GM12878 (cell line): ENCODE data around the gene KCNQ1. TPM values are rescaled to one million over a fixed set of nuclear protein-coding genes. Genes with fewer than 3 reads are reported as not detected.

Source experiments
- CREM ChIP-seq: IDR thresholded peaks from 2 replicates; pipeline ENCODE4 v1.6.1; 2014; ENCODE audit warnings: antibody characterized with exemption, low read depth
- EP300 ChIP-seq, 2 experiments: fragments of 150-350 bp in 1 of 2; IDR thresholded peaks; 2 replicates each; pipeline ENCODE4 v1.6.1; 2011 to 2012; ENCODE audit warnings: low read depth in 2 of 2, low read length in 2 of 2, borderline replicate concordance in 1 of 2, improper control_type of control experiment in 1 of 2, inconsistent platforms in 1 of 2; ENCODE audit not compliant: control insufficient read depth in 1 of 2
- IRF4 ChIP-seq: IDR thresholded peaks from 2 replicates; pipeline ENCODE4 v1.6.1; 2011; ENCODE audit warnings: low read depth, low read length
- RB1 ChIP-seq: fragments of 450-650 bp; formaldehyde crosslinking; IDR thresholded peaks from 2 replicates; pipeline ENCODE4 v1.6.1; 2017; ENCODE audit warnings: mild to moderate bottlenecking, borderline replicate concordance
- SRF ChIP-seq, 2 experiments: IDR thresholded peaks; 2 replicates each; pipeline ENCODE4 v1.6.1; 2011; ENCODE audit warnings: low read depth in 2 of 2, low read length in 2 of 2, mild to moderate bottlenecking in 1 of 2, moderate library complexity in 1 of 2
- TCF7 ChIP-seq: IDR thresholded peaks from 2 replicates; pipeline ENCODE4 v1.6.1; 2014; ENCODE audit warnings: antibody characterized with exemption, borderline replicate concordance
- polyA plus RNA-seq, 11 experiments: library from polyadenylated mRNA; depleted of rRNA in 4 of 11; unstranded in 6 of 11; stranded (reverse) in 5 of 11; fragments of >200 nt; fragmentation: Nextera tagmentation in 4 of 11; fragmentation: Illumina TruSeq in 1 of 11; extraction: Ambion mirVana in 4 of 11; extraction: Trizol in 1 of 11; gene quantifications; 1 replicate in 1 of 11; 2 replicates in 10 of 11; pipeline versions ENCODE4 v1.2.1 to v1.2.3, GENCODE V29; 2011 to 2016; ENCODE audit warnings: inconsistent platforms in 2 of 11, missing spikeins in 2 of 11, low read depth in 1 of 11
- total RNA-seq, 4 experiments: library from RNA; depleted of rRNA in 3 of 4; stranded (reverse); fragments of >200 nt in 3 of 4; fragmentation: Illumina TruSeq in 1 of 4; extraction: Trizol in 1 of 4; gene quantifications; 2 replicates each; pipeline versions ENCODE4 v1.2.1 to v1.2.3, GENCODE V29; 2013 to 2021
- TF ChIP-seq, protein P1 (sequence below): fragments of 450-650 bp; IDR thresholded peaks from 2 replicates; pipeline ENCODE4 v1.6.1; 2018; ENCODE audit warnings: borderline replicate concordance, mild to moderate bottlenecking; ENCODE audit not compliant: partially characterized antibody
- TF ChIP-seq, protein P2 (sequence below): fragments of 150-350 bp; IDR thresholded peaks from 2 replicates; pipeline ENCODE4 v1.6.1; 2014; ENCODE audit warnings: mild to moderate bottlenecking, low read depth, low read length
- TF ChIP-seq, protein P3 (sequence below): IDR thresholded peaks from 2 replicates; pipeline ENCODE4 v1.6.1; 2011; ENCODE audit warnings: low read depth, low read length, improper control_type of control experiment, borderline replicate concordance

The KCNQ1 gene
- total and polyA plus RNA-seq, 10 of the 15 experiments (the other 5 are each of a cell fraction or from before 2014, with no cell fraction given): 0.03 to 0.15 (median 0.12) TPM; not detected in 7

DNA sequence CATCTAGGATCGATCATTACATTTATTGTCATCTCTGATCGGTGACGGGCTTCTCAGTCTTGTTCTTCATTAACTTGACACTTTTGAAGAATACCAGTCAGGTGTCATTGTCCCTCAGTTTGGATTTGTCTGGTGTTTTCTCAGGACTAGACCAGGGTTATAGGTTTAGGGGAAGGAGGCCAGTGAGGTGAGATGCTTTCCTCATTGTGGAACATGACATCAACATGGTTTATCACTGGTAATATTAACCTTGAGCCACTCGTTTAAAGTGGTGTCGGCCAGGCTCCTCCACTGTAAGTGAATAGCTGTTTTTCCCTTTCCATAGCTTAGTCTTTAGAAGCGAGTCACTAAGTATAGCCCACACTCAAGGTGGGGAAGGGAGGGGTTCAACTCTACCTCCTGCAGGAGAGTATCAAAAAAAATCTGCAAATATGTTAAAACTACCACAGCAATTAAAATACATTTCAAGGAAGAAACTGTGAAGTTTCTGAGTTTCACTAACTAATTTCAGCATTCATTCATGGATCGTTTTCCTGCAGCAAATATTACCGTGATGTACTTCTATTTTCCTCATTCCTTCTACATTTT, 213.0 kb downstream of the KCNQ1 start (continued):
- TF ChIP-seq, protein P1, sequence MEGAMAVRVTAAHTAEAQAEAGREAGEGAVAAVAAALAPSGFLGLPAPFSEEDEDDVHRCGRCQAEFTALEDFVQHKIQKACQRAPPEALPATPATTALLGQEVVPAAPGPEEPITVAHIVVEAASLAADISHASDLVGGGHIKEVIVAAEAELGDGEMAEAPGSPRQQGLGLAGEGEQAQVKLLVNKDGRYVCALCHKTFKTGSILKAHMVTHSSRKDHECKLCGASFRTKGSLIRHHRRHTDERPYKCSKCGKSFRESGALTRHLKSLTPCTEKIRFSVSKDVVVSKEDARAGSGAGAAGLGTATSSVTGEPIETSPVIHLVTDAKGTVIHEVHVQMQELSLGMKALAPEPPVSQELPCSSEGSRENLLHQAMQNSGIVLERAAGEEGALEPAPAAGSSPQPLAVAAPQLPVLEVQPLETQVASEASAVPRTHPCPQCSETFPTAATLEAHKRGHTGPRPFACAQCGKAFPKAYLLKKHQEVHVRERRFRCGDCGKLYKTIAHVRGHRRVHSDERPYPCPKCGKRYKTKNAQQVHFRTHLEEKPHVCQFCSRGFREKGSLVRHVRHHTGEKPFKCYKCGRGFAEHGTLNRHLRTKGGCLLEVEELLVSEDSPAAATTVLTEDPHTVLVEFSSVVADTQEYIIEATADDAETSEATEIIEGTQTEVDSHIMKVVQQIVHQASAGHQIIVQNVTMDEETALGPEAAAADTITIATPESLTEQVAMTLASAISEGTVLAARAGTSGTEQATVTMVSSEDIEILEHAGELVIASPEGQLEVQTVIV: no peak
- no peak for TF ChIP-seq RB1
- TF ChIP-seq CREM: no peak
- TF ChIP-seq SRF (IDR thresholded peaks at IDR 0.05; ENCODE audit: low read depth in 2 of 2, low read length in 2 of 2): no peak
- TF ChIP-seq, protein P2, sequence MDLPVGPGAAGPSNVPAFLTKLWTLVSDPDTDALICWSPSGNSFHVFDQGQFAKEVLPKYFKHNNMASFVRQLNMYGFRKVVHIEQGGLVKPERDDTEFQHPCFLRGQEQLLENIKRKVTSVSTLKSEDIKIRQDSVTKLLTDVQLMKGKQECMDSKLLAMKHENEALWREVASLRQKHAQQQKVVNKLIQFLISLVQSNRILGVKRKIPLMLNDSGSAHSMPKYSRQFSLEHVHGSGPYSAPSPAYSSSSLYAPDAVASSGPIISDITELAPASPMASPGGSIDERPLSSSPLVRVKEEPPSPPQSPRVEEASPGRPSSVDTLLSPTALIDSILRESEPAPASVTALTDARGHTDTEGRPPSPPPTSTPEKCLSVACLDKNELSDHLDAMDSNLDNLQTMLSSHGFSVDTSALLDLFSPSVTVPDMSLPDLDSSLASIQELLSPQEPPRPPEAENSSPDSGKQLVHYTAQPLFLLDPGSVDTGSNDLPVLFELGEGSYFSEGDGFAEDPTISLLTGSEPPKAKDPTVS: no peak
- TF ChIP-seq, protein P3, sequence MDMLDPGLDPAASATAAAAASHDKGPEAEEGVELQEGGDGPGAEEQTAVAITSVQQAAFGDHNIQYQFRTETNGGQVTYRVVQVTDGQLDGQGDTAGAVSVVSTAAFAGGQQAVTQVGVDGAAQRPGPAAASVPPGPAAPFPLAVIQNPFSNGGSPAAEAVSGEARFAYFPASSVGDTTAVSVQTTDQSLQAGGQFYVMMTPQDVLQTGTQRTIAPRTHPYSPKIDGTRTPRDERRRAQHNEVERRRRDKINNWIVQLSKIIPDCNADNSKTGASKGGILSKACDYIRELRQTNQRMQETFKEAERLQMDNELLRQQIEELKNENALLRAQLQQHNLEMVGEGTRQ: no peak
- no peak for TF ChIP-seq EP300 (IDR thresholded peaks at IDR 0.05; ENCODE audit: borderline replicate concordance in 1 of 2, control insufficient read depth in 1 of 2, low read depth in 2 of 2, low read length in 2 of 2)
- no peak for TF ChIP-seq IRF4
- TF ChIP-seq TCF7: no peak
- TF ChIP-seq, all 136 proteins: peak for 0
